Activated effector memory CD4-positive, alpha-beta T cell treated with anti-CD3 and anti-CD28 coated beads, Interleukin-2, amount 50 U/mL, for 16 hours (primary cell): ENCODE results near the gene NFIL3.
"Not testable (repeated sequence)": the region's sequence is repeated elsewhere in the genome, so short reads cannot be mapped to it uniquely, and the experiment has no call there.

Source experiments
- DNase-seq: peaks from one replicate; pipeline ENCODE4 v3.0.0-alpha.2; 2020

Gene NFIL3

DNA sequence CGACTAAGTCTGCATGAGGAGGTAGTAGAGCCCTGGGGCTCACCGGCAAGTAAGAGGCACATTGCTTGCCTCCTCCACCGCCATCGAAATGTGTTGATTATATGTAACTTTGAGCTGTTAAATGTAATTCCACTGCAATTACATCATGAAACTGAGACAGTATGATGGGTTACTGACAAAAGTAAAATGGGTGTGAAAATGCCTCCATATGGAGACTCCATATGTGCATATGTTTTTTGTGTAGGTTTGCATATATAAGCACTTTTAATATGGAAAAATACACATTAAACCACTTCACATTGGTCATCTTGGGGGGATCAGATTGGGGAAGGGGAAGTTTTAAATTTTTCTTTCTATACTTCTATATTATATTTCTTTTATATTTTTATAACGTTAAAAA lies 29.8 kb downstream of the NFIL3 start:
- DNase-seq = no peak

DNA sequence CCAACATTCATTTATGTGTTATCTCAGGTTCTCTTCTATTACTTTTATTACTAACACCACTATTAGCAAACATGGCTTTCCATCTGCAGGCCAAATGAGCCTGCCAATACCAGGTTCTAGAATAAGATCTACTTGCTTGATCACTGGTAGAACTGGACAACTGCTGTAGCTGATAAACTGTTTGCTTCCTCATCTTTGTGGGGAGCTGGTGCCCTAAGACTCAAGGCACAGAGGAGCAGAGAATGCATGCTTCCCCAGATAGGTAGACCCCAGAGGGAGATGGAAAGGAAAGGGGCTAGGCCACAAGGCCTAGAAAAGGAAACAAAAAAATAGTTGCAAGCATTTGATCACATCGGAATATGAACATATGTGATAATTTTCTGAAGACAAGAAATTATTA lies 31.2 kb downstream of the NFIL3 start:
- no peak for DNase-seq

DNA sequence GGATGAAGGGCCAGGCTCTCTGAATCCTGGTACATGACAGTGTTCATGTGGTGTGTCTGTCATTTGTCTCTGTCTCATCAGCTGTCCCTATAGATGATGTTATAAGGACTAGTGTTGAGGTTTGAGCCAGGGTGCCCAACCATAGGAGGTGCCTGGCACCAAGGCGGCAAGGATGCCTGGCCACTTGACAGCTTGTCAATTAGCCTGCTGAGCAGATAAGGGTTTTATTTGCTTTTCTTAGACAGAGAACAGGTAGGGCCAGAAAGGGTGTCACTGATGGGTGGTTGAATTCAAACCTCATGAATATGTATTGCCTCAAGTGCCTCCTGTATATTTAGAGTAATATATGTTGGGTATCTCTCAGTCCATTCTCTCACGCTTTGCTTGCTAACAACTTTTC lies 31.8 kb downstream of the NFIL3 start:
- no peak for DNase-seq

DNA sequence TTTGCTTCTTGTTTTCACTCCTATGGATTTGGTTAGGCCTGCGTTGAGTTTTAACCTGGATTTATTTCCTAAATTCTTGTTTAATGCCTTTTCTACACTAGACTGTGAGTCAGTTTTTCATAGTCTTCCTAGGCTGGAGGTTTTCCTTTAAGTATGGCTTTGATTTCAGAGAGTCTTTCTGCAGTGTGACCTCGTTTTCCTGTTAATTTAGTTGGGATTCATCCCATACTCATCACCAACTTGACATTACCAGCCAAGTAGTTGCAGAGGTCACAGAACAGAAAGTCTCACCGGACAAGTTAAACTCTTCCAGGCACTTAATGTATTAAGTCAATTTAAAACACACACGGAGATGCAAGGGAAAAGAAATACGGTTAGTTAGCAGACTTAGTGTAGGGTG lies 32.2 kb downstream of the NFIL3 start:
- no peak for DNase-seq

DNA sequence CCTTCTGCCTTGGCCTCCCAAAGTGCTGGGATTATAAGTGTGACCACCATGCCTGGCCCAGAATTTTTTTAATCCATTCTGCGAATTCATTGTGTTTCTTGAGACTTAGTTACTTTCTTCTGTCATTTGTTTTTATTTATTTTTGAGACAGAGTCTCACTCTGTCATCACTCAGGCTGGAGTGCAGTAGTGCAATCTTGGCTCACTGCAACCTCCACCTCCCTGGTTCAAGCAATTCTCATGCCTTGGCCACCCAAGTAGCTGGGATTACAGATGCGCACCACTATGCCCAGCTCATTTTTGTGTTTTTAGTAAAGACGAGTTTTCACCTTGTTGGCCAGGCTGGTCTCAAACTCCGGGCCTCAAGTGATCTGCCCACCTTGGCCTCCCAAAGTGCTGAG lies 33.9 kb downstream of the NFIL3 start:
- DNase-seq = not testable (repeated sequence)

DNA sequence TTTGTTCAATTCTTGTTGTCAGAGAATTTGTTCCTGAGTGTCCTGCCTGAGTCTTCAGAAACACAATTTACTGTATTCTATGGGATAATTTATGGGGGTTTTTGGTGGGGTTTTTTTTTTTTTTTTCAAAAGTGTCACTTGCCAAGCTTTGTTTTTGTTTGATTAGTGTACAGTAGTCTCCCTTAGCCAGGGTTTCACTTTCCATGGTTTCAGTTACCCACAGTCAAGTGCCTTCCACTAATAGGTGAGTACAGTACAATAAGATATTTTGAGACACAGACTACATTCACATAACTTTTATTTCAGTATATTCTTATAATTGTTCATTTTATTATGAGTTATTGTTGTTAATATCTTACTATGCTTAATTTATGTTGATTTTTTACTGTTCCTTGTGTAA lies 36.9 kb downstream of the NFIL3 start:
- DNase-seq = no peak

DNA sequence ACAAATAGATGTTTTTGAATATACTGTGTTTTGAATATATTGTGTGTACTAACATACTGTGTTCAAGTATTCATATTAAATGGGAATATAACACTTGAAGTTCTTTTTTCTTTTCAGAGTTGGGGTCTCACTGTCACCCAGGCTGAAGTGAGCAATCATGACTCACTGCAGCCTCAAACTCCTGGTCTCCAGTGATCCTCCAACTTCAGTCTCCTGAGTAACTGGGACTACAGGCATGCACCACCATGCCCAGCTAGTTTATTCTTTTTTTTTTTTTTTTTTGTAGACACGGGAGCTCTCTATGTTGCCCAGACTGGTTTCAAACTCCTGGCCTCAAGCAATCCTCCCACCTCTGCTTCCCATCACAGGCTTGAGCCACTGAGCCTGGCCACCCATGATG lies 38.7 kb downstream of the NFIL3 start:
- DNase-seq = no peak

DNA sequence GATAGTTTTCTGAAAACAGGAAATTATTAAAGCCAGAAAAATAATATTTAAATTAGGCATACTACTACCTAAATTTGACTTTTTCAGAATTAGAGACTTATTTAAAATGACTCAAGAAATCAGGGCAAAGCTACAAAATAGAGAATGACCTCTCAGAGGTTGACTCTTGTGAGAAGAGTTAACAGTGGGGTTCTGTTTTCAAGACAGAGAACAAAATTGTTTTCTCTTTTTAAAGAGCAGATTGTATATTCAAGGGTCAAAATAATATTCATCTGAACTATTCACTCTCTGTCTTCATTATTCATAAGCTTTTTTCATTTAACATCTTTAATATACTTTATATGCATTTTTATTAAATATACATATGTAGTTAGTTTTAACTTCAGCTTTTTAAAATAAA lies 40.1 kb downstream of the NFIL3 start:
- DNase-seq = no peak

DNA sequence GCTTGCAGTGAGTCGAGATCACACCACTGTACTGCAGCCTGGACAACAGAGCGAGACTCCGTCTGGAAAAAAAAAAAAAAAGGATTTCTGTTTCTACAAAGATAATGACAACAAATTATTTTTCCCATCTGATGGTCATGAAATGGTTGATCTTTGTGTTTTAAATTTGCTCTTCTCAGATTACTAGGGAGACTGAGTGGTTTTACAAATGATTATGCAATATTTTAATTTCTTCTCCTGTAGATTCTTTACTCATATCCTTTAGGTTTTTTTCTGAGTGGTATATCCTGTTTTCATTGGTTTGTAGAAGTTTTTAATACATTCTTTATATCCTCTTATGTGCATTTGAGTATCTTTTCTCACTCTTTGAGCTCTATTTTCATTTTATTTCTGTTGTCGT lies 41.3 kb downstream of the NFIL3 start:
- no peak for DNase-seq

DNA sequence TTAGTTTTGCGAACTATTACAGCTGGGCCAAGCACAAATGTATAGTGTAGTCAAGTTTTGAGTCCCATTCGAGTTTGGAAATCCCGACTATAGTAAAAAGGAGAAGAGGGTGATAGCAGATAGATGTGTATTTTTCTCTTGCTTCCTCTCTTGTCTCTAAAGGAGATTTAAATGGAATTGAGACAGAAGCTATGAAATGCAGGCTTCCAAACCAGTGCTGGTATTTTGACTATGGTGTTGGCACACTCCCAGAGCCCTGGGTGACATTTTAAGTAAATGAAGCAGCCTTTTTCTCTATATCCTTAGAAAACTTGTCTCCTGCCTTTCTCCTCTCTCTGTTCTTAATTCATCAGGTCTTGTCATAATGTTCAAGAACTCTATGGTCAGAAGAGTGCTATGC lies 44.2 kb downstream of the NFIL3 start:
- DNase-seq = no peak

DNA sequence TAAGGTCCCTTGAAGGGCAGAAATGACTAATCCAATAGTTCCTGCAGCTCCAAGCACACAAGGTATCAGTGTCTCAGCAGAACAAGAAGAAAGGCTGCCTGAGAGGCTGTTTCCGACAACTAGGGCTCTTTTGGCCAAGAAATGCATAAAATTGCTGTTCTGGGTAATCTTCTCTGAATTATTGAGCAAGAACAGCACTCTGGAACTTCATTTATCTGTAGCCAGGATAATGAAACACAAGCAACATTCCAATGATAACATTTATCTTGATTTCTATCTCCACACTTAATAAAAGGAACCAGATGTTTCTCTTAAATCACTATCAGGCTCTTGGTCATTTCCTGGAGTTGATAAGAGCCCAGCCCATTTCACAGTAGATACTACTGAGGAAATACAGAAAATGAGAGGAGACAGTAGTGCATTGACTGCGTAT lies 44.9 kb downstream of the NFIL3 start:
- DNase-seq = no peak

DNA sequence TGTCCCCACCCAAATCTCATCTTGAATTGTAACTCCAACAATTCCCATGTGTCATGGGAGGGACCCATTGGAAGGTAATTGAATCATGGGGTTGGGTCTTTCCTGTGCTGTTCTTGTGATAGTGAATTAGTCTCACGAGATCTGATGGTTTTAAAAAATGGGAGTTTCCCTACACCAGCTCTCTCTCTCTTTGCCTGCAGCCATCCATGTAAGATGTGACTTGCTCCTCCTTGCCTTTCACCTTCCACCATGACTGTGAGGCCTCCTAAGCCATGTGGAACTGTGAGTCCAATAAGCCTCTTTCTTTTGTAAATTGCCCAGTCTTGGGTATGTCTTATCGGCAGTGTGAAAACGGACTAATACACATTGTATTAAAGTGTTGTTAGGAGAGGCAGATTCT lies 45.6 kb downstream of the NFIL3 start:
- not testable (repeated sequence) for DNase-seq

DNA sequence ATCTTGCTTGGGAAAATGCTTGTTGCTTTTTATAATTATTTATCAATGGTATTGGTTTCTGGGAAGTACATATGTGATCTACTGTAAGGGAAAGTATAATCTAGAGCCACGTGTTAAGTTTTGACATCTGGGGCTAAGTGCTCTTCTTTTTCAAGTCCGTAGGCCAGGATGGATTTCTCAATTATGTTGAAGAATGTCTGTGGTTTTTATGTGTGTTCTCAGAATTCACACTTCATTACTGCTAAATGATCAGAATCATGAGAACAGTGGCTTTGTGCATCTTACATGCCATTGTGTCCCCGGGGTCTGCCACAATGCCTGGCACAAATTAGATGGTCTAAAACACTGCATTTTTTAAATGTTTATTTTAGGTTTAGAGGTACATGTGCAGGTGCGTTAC lies 47.4 kb downstream of the NFIL3 start:
- DNase-seq = no peak

DNA sequence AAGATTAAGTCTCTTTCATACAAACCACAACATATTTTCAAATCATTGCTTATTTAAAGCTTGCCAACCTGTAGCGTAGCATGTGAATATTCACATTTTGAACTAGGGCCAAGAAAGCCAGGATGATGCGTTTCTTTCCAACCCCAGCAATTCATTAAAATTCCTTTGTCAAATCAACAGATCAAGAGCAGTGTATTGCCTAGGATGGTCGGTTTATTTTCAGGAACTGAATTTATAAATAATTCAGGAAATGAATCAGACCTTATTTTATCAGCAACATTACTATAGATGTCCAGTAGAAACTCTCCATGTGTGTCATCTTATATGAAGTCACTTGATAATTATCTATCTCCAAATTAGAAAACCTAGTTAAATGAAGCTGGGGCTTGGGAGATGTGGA lies 48.7 kb downstream of the NFIL3 start:
- DNase-seq = no peak

DNA sequence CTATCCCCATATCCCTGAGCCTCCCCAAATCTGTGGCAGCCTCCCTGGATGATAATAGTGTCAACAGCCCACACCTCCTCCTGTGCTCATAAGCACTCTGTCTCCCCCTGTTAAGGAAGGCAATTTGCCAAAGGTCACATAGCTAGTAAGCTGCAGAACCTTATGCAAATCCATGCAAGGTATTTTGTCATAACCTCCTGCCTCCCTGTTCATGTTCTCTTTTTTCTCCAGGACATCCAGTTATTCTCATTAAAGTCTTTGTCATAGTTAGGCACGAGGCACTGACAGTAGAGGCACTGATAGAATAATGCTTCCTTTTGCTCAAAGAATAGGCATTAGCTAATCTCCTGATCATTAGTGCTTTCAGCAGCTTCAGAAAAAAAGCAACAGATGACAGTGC lies 51.7 kb downstream of the NFIL3 start:
- DNase-seq = no peak

DNA sequence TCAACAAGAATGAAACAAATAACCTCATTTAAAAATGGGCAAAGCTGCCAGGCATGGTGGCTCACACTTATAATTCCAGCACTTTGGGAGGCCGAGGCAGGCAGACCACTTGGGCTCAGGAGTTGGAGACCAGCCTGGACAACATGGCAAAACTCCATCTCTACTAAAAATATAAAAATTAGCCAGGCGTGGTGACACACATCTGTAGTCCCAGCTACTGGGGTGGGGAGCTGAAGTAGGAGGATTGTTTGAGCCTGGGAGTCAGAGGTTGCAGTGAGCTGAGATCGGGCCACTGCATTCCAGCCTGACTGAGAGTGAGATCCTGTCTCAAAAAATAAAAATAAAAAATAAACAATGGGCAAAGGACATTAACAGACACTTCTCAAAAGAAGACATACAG lies 53.6 kb downstream of the NFIL3 start:
- DNase-seq = not testable (repeated sequence)

DNA sequence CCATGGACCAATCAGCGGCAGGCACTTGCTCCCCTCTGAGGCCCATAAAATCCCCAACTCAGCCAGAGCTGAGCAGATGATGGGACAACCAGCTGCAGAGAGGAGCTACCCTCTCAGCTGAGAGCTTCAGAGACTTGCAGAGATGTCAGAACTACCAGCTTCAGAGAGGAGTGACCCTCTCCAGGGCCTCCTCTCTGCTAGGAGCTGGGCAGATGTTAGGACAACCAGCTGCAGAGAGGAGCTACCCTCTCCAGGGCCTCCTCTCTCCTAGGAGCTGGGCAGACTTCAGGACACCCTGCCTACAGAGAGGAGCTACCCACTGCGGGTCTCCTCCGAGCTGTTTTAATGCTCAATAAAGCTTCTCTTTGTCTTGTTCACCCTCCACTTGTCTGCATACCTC lies 58.9 kb downstream of the NFIL3 start:
- no peak for DNase-seq

DNA sequence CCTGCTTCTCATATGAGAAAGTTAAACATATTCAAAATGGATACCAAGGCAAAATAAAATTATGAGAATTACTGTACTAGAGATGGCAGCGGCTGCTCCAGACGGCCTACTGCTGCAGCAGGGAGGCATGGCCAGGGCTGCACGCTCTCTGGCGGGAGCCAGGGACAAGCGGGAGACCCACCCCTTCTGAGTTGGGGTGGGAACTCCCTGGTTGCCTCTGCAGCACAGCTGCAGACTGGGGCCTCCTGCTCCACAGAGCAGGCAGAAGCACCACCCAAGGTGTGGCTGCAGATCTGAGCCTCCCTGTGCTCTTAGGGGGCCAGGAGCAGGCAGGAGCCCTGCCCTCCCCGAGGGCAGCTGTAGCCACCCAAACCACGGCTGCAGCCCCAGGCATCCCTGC lies 59.6 kb downstream of the NFIL3 start:
- DNase-seq = no peak

DNA sequence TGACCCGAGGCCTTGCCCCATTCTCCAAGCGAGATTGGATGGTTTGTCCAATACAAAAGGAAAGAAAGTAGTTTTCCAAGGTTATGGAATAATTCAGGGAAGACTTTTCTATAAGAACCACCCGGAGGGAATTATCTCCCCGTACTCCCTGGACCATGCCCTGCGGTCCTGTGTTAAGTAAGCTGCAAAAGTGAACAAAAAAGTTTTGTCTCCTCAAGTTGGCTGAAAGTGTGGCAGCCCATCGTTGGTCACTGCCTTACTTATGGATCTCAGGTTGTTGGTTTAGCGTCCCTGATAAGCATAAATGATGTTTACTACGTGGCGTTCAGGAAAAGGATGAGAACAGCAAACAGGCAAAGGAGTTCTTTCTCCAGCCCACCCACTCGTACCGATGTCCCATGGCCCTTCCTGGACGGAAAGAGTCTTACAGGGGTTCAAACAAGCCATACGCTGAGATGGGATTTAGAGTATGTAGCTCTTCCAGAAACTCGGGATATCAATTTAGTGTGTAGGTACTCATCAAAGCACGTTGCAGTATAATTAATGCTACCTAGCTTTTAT lies 61.5 kb downstream of the NFIL3 start:
- DNase-seq = no peak

DNA sequence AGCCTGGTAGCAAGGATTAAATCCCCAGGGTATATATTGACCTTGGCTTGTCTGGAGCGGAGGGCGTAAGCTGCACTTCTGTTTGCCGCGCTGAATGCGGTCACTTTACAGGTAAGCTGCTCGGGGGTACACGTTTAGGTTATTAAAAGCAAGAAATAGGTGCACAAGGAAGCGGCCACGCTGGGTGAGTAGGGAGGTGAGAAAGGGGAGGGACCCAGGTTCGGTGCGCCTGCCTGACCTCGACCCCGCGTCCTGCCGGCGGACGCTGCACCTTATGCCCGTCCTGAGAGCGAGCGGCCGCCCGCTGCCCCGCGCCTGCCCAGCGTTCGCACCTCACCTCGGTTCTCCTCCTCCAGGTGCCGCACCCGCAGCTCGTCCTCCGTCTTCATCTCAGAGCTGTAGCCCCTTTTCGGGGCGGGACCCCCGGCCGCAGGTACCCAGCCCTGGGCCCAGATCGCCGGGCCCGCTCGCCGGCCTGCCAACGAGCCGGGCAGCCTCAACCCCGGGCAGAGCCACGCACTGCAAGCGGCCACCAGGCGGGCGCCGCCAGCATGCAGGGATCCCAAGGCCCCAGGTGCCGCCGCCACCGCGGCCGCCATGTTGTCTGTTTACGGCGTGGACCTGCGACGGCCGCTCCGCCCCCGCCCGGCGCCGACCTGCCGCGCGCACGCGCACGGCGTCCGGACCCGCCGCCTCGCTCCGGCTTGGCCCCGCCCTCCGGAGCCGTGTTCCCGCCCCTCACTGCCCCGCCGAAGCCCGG lies 62.2 kb downstream of the NFIL3 start, which contains the start of gene AUH:
Gene AUH (minus strand): TSS at position 628 of the 760 bp plus-strand sequence. CDS start 29 bp downstream, at position 599.
- DNase-seq = peak; percentile 95

DNA sequence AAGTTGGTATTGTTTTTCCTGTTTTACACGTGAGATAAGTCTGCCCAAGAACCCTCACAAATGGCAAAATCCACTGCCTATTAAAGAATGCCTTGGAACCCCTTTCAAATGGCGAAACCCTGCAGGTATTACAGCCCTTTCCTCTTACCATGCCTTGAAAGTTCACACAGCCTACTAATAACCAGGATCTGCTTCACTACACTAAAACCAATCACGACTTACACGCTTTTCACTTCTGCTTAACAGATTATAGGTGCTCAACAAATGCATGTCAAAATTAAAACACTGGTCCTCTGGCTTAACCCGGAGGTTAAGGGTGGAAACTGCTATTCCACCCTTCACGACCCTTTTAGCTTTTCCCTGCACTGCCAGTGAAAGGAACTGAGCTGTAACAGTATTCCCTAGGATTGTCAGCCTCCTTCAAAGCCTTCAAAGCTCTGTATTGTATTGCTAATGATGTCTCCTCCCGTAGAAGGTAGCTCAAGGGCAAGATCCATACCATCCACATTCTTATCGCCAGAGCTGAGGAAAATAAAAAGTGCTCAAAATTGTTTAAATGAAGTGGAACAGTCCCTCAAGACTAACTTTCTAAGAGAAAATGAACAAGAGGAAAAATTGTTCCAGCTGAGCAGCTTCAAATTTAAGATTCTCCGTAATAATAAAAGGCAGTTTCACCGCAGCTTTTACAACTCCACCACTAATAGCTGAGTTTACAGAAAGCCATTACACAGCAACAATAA lies 62.9 kb downstream of the NFIL3 start:
- no peak for DNase-seq

DNA sequence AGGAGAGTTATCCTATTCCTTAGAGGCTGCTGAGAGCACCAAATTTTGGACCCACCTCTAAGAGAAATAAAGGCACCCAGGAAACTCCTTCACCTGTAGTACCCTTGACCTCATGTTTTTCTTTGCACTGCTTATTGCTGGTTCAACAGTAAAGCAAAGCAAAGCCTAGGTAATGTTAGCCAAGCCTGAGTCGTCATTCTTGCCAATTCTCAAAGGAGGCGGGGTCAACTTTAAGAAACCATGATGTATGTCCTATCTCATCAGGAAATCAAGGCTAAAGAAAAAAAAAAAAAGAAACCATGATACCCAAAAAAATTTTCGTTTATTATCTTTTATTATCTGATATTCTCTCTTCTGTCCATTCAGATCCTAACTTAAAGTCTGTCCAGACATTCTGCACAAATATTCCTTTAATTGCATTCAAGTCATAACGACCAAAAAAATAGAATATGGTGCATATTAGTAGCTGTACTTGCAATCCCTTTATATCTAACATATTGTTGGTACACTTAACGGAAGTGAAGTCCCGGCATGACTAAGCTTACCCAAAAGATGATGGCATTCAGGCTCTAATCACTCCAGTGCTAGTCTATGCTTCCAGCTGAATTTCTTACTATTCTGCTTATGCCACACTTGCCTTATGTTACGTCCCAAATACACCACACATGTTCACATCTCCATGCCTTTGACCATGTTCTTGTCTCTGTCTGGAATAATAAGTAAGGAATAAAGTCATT lies 63.7 kb downstream of the NFIL3 start:
- no peak for DNase-seq

DNA sequence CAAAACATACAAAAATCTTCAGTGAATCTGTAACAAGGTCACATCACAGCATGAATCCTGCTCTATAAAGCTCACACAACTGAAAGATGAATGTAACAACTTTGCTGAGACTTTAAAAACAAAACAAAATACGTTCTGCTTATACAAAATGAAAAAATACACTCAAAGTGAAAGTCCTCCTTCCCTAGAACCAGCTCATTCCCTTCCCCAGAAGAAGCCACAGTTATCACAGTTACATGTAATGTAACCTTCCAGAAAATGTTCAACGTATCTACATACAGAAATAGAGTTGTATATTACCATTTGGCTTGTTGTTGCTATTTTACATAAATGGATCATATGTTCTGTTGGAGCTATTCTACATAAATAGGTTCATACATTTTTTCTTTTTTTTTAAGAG lies 64.5 kb downstream of the NFIL3 start:
- no peak for DNase-seq
